ENCODE data around the gene AK5. TPM values are rescaled to one million over a fixed set of nuclear protein-coding genes. Genes with fewer than 3 reads are reported as not detected.

AK5 gene
- total and polyA plus RNA-seq, 2 of the 4 experiments (the other 2 are of a cell fraction) = 22.5 to 25.8 TPM

DNA sequence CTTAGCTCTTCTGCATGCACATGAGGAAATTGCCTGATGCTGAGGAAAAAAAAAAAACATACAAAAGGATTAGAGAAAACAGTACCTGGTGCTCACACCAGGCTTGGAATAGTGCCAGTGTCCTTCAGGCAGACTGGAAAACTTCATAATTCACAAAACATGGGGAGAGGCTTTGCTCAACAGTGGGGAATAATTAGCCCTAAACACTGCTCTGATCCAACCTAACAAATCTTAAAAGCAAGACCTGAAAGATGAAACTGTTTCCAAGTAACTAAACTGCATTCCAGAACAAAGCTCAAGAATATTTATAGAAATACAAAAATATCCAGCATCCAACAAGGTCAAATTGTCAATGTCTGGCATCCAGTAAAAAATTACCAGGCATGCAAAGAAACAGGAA lies 124.8 kb downstream of the AK5 start:
- Histone ChIP-seq H3K9me1 (ENCODE audit: insufficient read depth, low read length) (no peaks in the 10 kb centered on the region; the same call in 1 of the 2 replicates), H3K4me3 (ENCODE audit: insufficient read depth, low read depth, low read length) (no peak overlapping the region), H3K79me1 (ENCODE audit: low read depth in 1 of 2, low read length in 2 of 2) (peaks cover 5 to 42% of the 10 kb centered on the region in 2 experiments; a peak in 2 of 4 replicates), H4K5ac (ENCODE audit: low read depth, low read length) (no peak overlapping the region; the same call in 1 of the 2 replicates), H3K9ac (ENCODE audit: low read depth, low read length) (no peak overlapping the region), H3K36me3 (ENCODE audit: control insufficient read depth, insufficient read depth, low read length) (peaks cover 3% of the 10 kb centered on the region; the same call in 1 of the 2 replicates), H2AFZ (replicated peaks; ENCODE audit: low read length, poor library complexity) (no peak overlapping the region), H3K4me2 (ENCODE audit: low read depth, low read length) (peak overlapping the region; percentile 10; the same call in 1 of the 2 replicates), H4K20me1 (ENCODE audit: insufficient read depth, low read length) (no peaks in the 10 kb centered on the region), H2AK9ac (replicated peaks; ENCODE audit: low read depth, low read length, poor library complexity) (no peak overlapping the region), H4K91ac (ENCODE audit: insufficient read depth, low read depth, low read length) (no peak overlapping the region), H3K18ac (ENCODE audit: low read depth, low read length) (peak overlapping the region; percentile 79; the same call in 1 of the 2 replicates), H2BK5ac (ENCODE audit: low read depth, low read length, poor library complexity, severe bottlenecking) (peak overlapping the region; percentile 29), H3K23ac (ENCODE audit: low read depth, low read length) (no peak overlapping the region), H3K9me3 (ENCODE audit: control insufficient read depth, insufficient read depth, low read length) (no peaks in the 10 kb centered on the region), H3K4me1 (ENCODE audit: control insufficient read depth, insufficient read depth, low read length) (peaks cover 7% of the 10 kb centered on the region; the same call in 1 of the 2 replicates), H2BK20ac (ENCODE audit: low read depth, low read length) (peak overlapping the region; percentile 8; the same call in 1 of the 2 replicates), H3K14ac (replicated peaks; ENCODE audit: low read depth, low read length) (0 out of 2 replicates have a peak overlapping the region, but pooled peaks have one; percentile 34), H3K56ac (ENCODE audit: extremely low read depth, insufficient read depth, low read length) (no peak overlapping the region), H2AK5ac (ENCODE audit: low read depth, low read length) (peak overlapping the region; percentile 52; the same call in 1 of the 2 replicates), H4K8ac (ENCODE audit: low read depth in 2 of 2, low read length in 2 of 2) (peak overlapping the region in 1 of 2 experiments; percentile 66; a peak in 1 of 4 replicates), H3K4ac (ENCODE audit: low read depth, low read length) (peak overlapping the region; percentile 49; the same call in 1 of the 2 replicates), H2BK15ac (ENCODE audit: low read depth, low read length) (no peak overlapping the region), H3K27ac (ENCODE audit: insufficient read depth, low read length) (no peak overlapping the region), H2BK120ac (ENCODE audit: low read depth, low read length) (peak overlapping the region; percentile 47; the same call in 1 of the 2 replicates), H3K27me3 (ENCODE audit: control insufficient read depth, insufficient read depth, low read length) (no peaks in the 10 kb centered on the region)
- intact Hi-C loops (cut with micrococcal nuclease) (no loop called here), dilution Hi-C loops (cut with HindIII; ENCODE audit: low sequenced_read_pairs, unreplicated experiment) (no loop called here), in situ Hi-C loops (cut with MboI; ENCODE audit: low sequenced_read_pairs) (no loop called here)
- DNase-seq (peak; percentile 11), ATAC-seq (ENCODE audit: low read depth) (no peak; the same call in 1 of the 2 replicates)
- CTCF ChIA-PET = interaction anchor here (0.7 kb wide), 1 partner anchor 256 kb away, joined by 6 read pairs; no protein-coding TSS in a partner anchor
- no TSS peak for BruUV-seq (replicated peaks)
- TF ChIP-seq MAZ (IDR thresholded peaks at IDR 0.05; ENCODE audit: borderline replicate concordance, low read depth, low read length) (no peak), BHLHE40 (IDR thresholded peaks at IDR 0.05; ENCODE audit: low read depth, low read length) (no peak), CEBPB (IDR thresholded peaks at IDR 0.05; ENCODE audit: low read depth, low read length) (no peak), MAFK (IDR thresholded peaks at IDR 0.05; ENCODE audit: low read depth, low read length) (no peak)
- TF ChIP-seq, protein P1, sequence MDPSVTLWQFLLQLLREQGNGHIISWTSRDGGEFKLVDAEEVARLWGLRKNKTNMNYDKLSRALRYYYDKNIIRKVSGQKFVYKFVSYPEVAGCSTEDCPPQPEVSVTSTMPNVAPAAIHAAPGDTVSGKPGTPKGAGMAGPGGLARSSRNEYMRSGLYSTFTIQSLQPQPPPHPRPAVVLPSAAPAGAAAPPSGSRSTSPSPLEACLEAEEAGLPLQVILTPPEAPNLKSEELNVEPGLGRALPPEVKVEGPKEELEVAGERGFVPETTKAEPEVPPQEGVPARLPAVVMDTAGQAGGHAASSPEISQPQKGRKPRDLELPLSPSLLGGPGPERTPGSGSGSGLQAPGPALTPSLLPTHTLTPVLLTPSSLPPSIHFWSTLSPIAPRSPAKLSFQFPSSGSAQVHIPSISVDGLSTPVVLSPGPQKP (IDR thresholded peaks at IDR 0.05; ENCODE audit: borderline replicate concordance, low read depth, low read length) = no peak
- POLR2A ChIA-PET (ENCODE audit: unreplicated experiment) = interaction anchor here (0.6 kb wide), 1 partner anchor 190 kb away, joined by 4 read pairs; no protein-coding TSS in a partner anchor
